Body of pancreas (tissue), 4 donors: ENCODE results near the gene RUNX2.

ENCODE experiments used
- CTCF ChIP-seq, 7 experiments: fragments of 450-650 bp in 4 of 7; fragments of 200-600 bp in 3 of 7; sonication (generic) in 3 of 7; IDR thresholded peaks; one replicate each; pipeline ENCODE4 v1.5.1; 2016 to 2019; ENCODE audit warnings: antibody characterized with exemption in 7 of 7
- POLR2A ChIP-seq, 3 donors: fragments of 450-650 bp; IDR thresholded peaks; one replicate each; pipeline ENCODE4 v1.6.1; 2016; ENCODE audit warnings: antibody characterized with exemption in 3 of 3, mild to moderate bottlenecking in 2 of 3

DNA sequence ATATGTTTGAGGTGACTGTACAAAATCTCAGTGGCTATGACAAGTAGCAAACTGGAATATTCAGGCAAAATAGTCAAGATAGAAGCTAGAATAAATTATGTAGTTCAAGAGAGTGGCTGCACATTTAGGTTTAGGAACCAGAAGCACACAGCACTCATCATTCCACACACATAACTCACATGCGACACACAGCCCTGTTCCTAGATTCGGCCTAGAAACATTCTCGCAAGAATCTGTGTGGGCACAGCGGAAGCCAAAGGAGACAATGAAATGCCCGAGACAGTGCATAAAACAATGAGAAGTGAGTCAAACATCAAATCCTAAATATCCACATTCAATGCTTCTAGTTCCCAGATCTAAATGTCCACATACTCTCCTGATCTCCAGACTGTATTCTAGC, 59.1 kb downstream of the RUNX2 start:
- no peak for TF ChIP-seq CTCF (IDR thresholded peaks at IDR 0.05)
- no peak for TF ChIP-seq POLR2A (IDR thresholded peaks at IDR 0.05)
